Measurements from ENCODE around the gene PRG3. TPM values are rescaled to one million over a fixed set of nuclear protein-coding genes. Genes with fewer than 3 reads are reported as not detected.

Gene PRG3
- total and polyA plus RNA-seq, 2 of the 4 experiments (the other 2 are of a cell fraction), result not detected

- Histone ChIP-seq H3K9me3 (ENCODE audit: control insufficient read depth, insufficient read depth, low read length) (peaks cover 3% of the 10 kb centered on the region; the same call in 1 of the 2 replicates), H2BK15ac (ENCODE audit: low read depth, low read length) (no peak overlapping the region), H3K4me1 (ENCODE audit: control insufficient read depth, insufficient read depth, low read length) (no peaks in the 10 kb centered on the region), H3K56ac (ENCODE audit: extremely low read depth, insufficient read depth, low read length) (no peak overlapping the region), H3K79me1 (ENCODE audit: low read depth in 1 of 2, low read length in 2 of 2) (no peaks in the 10 kb centered on the region), H3K4me2 (ENCODE audit: low read depth, low read length) (no peak overlapping the region), H3K18ac (ENCODE audit: low read depth, low read length) (no peak overlapping the region), H4K8ac (ENCODE audit: low read depth in 2 of 2, low read length in 2 of 2) (no peak overlapping the region), H2BK120ac (ENCODE audit: low read depth, low read length) (no peak overlapping the region), H3K9me1 (ENCODE audit: insufficient read depth, low read length) (no peaks in the 10 kb centered on the region), H3K9ac (ENCODE audit: low read depth, low read length) (no peak overlapping the region), H4K5ac (ENCODE audit: low read depth, low read length) (no peak overlapping the region), H2AFZ (replicated peaks; ENCODE audit: low read length, poor library complexity) (no peak overlapping the region), H2AK9ac (replicated peaks; ENCODE audit: low read depth, low read length, poor library complexity) (no peak overlapping the region), H3K23ac (ENCODE audit: low read depth, low read length) (no peak overlapping the region), H4K20me1 (ENCODE audit: insufficient read depth, low read length) (no peaks in the 10 kb centered on the region), H2BK5ac (ENCODE audit: low read depth, low read length, poor library complexity, severe bottlenecking) (no peak overlapping the region), H3K27me3 (ENCODE audit: control insufficient read depth, insufficient read depth, low read length) (peaks cover 57% of the 10 kb centered on the region), H2BK20ac (ENCODE audit: low read depth, low read length) (no peak overlapping the region), H3K4ac (ENCODE audit: low read depth, low read length) (no peak overlapping the region), H3K36me3 (ENCODE audit: control insufficient read depth, insufficient read depth, low read length) (no peaks in the 10 kb centered on the region), H4K91ac (ENCODE audit: insufficient read depth, low read depth, low read length) (no peak overlapping the region), H3K27ac (ENCODE audit: insufficient read depth, low read length) (no peak overlapping the region), H2AK5ac (ENCODE audit: low read depth, low read length) (no peak overlapping the region), H3K14ac (replicated peaks; ENCODE audit: low read depth, low read length) (no peak overlapping the region), H3K4me3 (ENCODE audit: insufficient read depth, low read depth, low read length) (no peak overlapping the region)
- intact Hi-C loops (cut with micrococcal nuclease) (no loop called here), in situ Hi-C loops (cut with MboI; ENCODE audit: low sequenced_read_pairs) (loop anchor here (25.0 kb wide), 1 partner anchor 526 kb away; no protein-coding TSS in a partner anchor), dilution Hi-C loops (cut with HindIII; ENCODE audit: low sequenced_read_pairs, unreplicated experiment) (no loop called here)
- POLR2A ChIA-PET (ENCODE audit: unreplicated experiment), result no interaction called here
- DNase-seq, result no peak
- CTCF ChIA-PET, result no interaction called here
- BruUV-seq (replicated peaks), result no TSS peak
- 90% methylated on average over 2 of the region's 7 CpGs; no CpG with 5 or more reads in 1 of the 2 experiments for WGBS, 2 experiments (ENCODE audit: extremely low coverage in 2 of 2, insufficient read length in 1 of 2)
- TF ChIP-seq RAD21 (IDR thresholded peaks at IDR 0.05; ENCODE audit: low read length) (no peak), CEBPB (IDR thresholded peaks at IDR 0.05; ENCODE audit: low read depth, low read length) (no peak), USF2 (IDR thresholded peaks at IDR 0.05; ENCODE audit: low read depth, low read length) (no peak), MAFK (IDR thresholded peaks at IDR 0.05; ENCODE audit: low read depth, low read length) (no peak), MXI1 (IDR thresholded peaks at IDR 0.05; ENCODE audit: borderline replicate concordance, low read depth, low read length) (no peak), NFE2L2 (IDR thresholded peaks at IDR 0.05; ENCODE audit: low read depth, low read length) (no peak), MAZ (IDR thresholded peaks at IDR 0.05; ENCODE audit: borderline replicate concordance, low read depth, low read length) (no peak), RFX5 (IDR thresholded peaks at IDR 0.05; ENCODE audit: low read depth, low read length) (no peak), FOS (IDR thresholded peaks at IDR 0.05; ENCODE audit: low read depth, low read length) (no peak), CTCF (conservative IDR thresholded peaks at IDR 0.05; ENCODE audit: low read depth, low read length) (no peak), POLR2A (IDR thresholded peaks at IDR 0.05; ENCODE audit: low read depth, low read length) (no peak), CHD1 (IDR thresholded peaks at IDR 0.05; ENCODE audit: low read depth, low read length) (no peak), SMC3 (IDR thresholded peaks at IDR 0.05; ENCODE audit: low read depth, low read length) (no peak), ELK1 (IDR thresholded peaks at IDR 0.05; ENCODE audit: borderline replicate concordance, low read depth, low read length) (no peak)
- ATAC-seq (ENCODE audit: low read depth), result no peak
Observed at GRCh38 chr11:57363131-57364080, 17.5 kb downstream of the PRG3 start.

Measured in IMR-90 (cell line).